Activated CD4-positive, alpha-beta T cell treated with anti-CD3 and anti-CD28 coated beads, Interleukin-2, amount 50 U/mL, for 16 hours (primary cell): ENCODE measurements around the gene FAM181B.

Source experiments
- DNase-seq: peaks from one replicate; pipeline ENCODE4 v3.0.0-alpha.2; 2020

The FAM181B gene

GRCh38 chr11:82733444-82734119, at the start of gene FAM181B:
Gene FAM181B (minus strand): TSS chr11:82733864. CDS start chr11:82733729, 135 bp downstream.
- peak; percentile 6 for DNase-seq

- no peak for DNase-seq
Observed at GRCh38 chr11:82782825-82783374, 49.2 kb upstream of the FAM181B start.

GRCh38 chr11:82778776-82779175, 45.1 kb upstream of the FAM181B start:
- no peak for DNase-seq

GRCh38 chr11:82776377-82776776, 42.7 kb upstream of the FAM181B start:
- no peak for DNase-seq

GRCh38 chr11:82775736-82776346, 42.2 kb upstream of the FAM181B start:
- peak; percentile 48 for DNase-seq

GRCh38 chr11:82775218-82775617, 41.6 kb upstream of the FAM181B start:
- no peak for DNase-seq

- DNase-seq, result no peak
Observed at GRCh38 chr11:82771781-82772180, 38.1 kb upstream of the FAM181B start.

GRCh38 chr11:82767123-82767522, 33.5 kb upstream of the FAM181B start:
- DNase-seq, result no peak

- DNase-seq, result no peak
Observed at GRCh38 chr11:82765466-82766034, 31.9 kb upstream of the FAM181B start.

GRCh38 chr11:82763167-82763566, 29.5 kb upstream of the FAM181B start:
- DNase-seq, result no peak

- no peak for DNase-seq
Observed at GRCh38 chr11:82759649-82760048, 26.0 kb upstream of the FAM181B start.

- no peak for DNase-seq
Observed at GRCh38 chr11:82757660-82758357, 24.1 kb upstream of the FAM181B start.

- no peak for DNase-seq
Observed at GRCh38 chr11:82756765-82757639, 23.3 kb upstream of the FAM181B start.

GRCh38 chr11:82754410-82754809, 20.7 kb upstream of the FAM181B start:
- DNase-seq, result no peak

- DNase-seq, result no peak
Observed at GRCh38 chr11:82753921-82754320, 20.3 kb upstream of the FAM181B start.

- no peak for DNase-seq
Observed at GRCh38 chr11:82752801-82753200, 19.1 kb upstream of the FAM181B start.

- peak; percentile 39 for DNase-seq
Observed at GRCh38 chr11:82750643-82751139, 17.0 kb upstream of the FAM181B start.

- no peak for DNase-seq
Observed at GRCh38 chr11:82747471-82747870, 13.8 kb upstream of the FAM181B start.

- DNase-seq, result no peak
Observed at GRCh38 chr11:82738091-82738490, 4.4 kb upstream of the FAM181B start.

GRCh38 chr11:82734120-82734479, 436 bp upstream of the FAM181B start:
- DNase-seq, result no peak

GRCh38 chr11:82732734-82733443, 775 bp downstream of the FAM181B start:
- DNase-seq, result no peak

- no peak for DNase-seq
Observed at GRCh38 chr11:82732348-82732733, 1.3 kb downstream of the FAM181B start.
